ENCODE measurements around the gene RARRES2. TPM values are rescaled to one million over a fixed set of nuclear protein-coding genes. Genes with fewer than 3 reads are reported as not detected.

RARRES2 gene
- polyA plus RNA-seq, 1 donor (not counting 4 experiments of a cell fraction or from before 2014, with no cell fraction given), result not detected

DNA sequence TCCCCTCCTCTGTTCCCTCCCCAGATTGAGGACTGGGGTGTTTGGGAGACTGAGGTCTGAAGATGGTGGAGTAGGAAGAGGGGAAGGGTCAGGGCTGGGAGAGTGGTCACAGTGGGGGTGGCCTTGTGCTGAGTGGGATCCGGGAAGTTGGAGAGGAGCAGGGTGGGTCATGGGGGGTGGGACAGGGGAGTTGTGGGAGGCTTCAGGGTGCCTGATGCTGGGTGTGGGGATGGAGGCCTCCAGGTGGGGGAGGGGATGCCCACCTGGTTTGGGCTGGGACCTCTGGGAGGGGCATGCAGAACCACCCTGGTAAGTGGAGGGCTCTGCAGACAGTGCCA, 40.3 kb upstream of the RARRES2 start:
- DNase-seq (ENCODE audit: low read depth, low spot score) (no peak), FAIRE-seq (no peak)
- Histone ChIP-seq H3K9ac (ENCODE audit: control insufficient read depth, extremely low read depth, insufficient read depth, low read length) (no peak overlapping the region), H3K9me1 (ENCODE audit: control insufficient read depth, extremely low read depth, insufficient read depth, low read length) (no peaks in the 10 kb centered on the region), H3K36me3 (ENCODE audit: control insufficient read depth in 2 of 2, extremely low read depth in 1 of 2, insufficient read depth in 2 of 2, low read length in 2 of 2) (no peaks in the 10 kb centered on the region), H3K9me3 (ENCODE audit: control insufficient read depth, low read depth, low read length) (no peaks in the 10 kb centered on the region), H3K4me2 (ENCODE audit: control insufficient read depth, extremely low read depth, insufficient read depth, low read depth, low read length) (peak overlapping the region; percentile 22), H3K79me2 (ENCODE audit: control insufficient read depth, insufficient read depth, low read length) (peaks cover 5% of the 10 kb centered on the region), H3K27me3 (ENCODE audit: control insufficient read depth, extremely low read depth, insufficient read depth, low read length) (no peaks in the 10 kb centered on the region), H2AFZ (ENCODE audit: control insufficient read depth, low read length) (no peak overlapping the region), H4K20me1 (ENCODE audit: control insufficient read depth, extremely low read depth, insufficient read depth, low read length) (no peaks in the 10 kb centered on the region), H3K27ac (ENCODE audit: control insufficient read depth, insufficient read depth, low read length) (no peak overlapping the region), H3K4me3 (ENCODE audit: control insufficient read depth in 2 of 3, extremely low read depth in 1 of 3, insufficient read depth in 2 of 3, low read depth in 1 of 3, low read length in 3 of 3) (no peak overlapping the region), H3K4me1 (ENCODE audit: control insufficient read depth, extremely low read depth, insufficient read depth, low read length) (peaks cover 22% of the 10 kb centered on the region)
- dilution Hi-C loops (cut with MboI; ENCODE audit: extremely low pct_ligation_motif_present, low sequenced_read_pairs), result no loop called here
- TF ChIP-seq, protein P1, sequence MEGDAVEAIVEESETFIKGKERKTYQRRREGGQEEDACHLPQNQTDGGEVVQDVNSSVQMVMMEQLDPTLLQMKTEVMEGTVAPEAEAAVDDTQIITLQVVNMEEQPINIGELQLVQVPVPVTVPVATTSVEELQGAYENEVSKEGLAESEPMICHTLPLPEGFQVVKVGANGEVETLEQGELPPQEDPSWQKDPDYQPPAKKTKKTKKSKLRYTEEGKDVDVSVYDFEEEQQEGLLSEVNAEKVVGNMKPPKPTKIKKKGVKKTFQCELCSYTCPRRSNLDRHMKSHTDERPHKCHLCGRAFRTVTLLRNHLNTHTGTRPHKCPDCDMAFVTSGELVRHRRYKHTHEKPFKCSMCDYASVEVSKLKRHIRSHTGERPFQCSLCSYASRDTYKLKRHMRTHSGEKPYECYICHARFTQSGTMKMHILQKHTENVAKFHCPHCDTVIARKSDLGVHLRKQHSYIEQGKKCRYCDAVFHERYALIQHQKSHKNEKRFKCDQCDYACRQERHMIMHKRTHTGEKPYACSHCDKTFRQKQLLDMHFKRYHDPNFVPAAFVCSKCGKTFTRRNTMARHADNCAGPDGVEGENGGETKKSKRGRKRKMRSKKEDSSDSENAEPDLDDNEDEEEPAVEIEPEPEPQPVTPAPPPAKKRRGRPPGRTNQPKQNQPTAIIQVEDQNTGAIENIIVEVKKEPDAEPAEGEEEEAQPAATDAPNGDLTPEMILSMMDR (optimal IDR thresholded peaks at IDR 0.05 in 1 of 3, IDR thresholded peaks at IDR 0.05 in 1 of 3, conservative IDR thresholded peaks at IDR 0.05 in 1 of 3; ENCODE audit: extremely low read depth in 1 of 3, insufficient read depth in 2 of 3, low read length in 3 of 3), result no peak
- no peak for TF ChIP-seq EZH2 (IDR thresholded peaks at IDR 0.05; ENCODE audit: low read length)

DNA sequence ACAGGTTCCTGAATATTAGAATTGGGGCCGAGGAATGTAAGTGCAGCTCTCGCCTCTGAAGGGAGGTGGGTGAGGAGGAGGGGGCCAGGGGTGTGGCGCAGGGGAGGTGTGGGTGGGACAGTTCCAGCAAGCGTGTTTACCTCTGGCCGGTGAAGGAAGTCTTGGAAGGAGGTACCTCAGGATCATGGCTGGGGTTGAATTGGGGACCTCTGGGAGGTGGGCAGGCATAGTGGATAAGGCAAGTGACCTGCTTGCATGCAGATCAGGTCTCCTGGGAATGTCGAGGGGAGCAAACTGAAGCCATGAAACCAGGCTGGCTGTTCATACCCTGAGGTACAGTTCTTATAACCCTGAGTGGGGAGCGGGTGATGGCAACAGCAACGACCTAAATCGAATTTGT, 39.7 kb upstream of the RARRES2 start:
- no peak for TF ChIP-seq EZH2 (IDR thresholded peaks at IDR 0.05; ENCODE audit: low read length)
- TF ChIP-seq, protein P1 (optimal IDR thresholded peaks at IDR 0.05 in 1 of 3, IDR thresholded peaks at IDR 0.05 in 1 of 3, conservative IDR thresholded peaks at IDR 0.05 in 1 of 3; ENCODE audit: extremely low read depth in 1 of 3, insufficient read depth in 2 of 3, low read length in 3 of 3), result no peak
- Histone ChIP-seq H3K4me3 (ENCODE audit: control insufficient read depth in 2 of 3, extremely low read depth in 1 of 3, insufficient read depth in 2 of 3, low read depth in 1 of 3, low read length in 3 of 3) (no peak overlapping the region), H3K9ac (ENCODE audit: control insufficient read depth, extremely low read depth, insufficient read depth, low read length) (no peak overlapping the region), H3K9me1 (ENCODE audit: control insufficient read depth, extremely low read depth, insufficient read depth, low read length) (no peaks in the 10 kb centered on the region), H3K79me2 (ENCODE audit: control insufficient read depth, insufficient read depth, low read length) (peaks cover 5% of the 10 kb centered on the region), H3K4me1 (ENCODE audit: control insufficient read depth, extremely low read depth, insufficient read depth, low read length) (peaks cover 22% of the 10 kb centered on the region), H3K27ac (ENCODE audit: control insufficient read depth, insufficient read depth, low read length) (no peak overlapping the region), H3K27me3 (ENCODE audit: control insufficient read depth, extremely low read depth, insufficient read depth, low read length) (no peaks in the 10 kb centered on the region), H2AFZ (ENCODE audit: control insufficient read depth, low read length) (no peak overlapping the region), H3K36me3 (ENCODE audit: control insufficient read depth in 2 of 2, extremely low read depth in 1 of 2, insufficient read depth in 2 of 2, low read length in 2 of 2) (no peaks in the 10 kb centered on the region), H3K4me2 (ENCODE audit: control insufficient read depth, extremely low read depth, insufficient read depth, low read depth, low read length) (peak overlapping the region; percentile 6), H4K20me1 (ENCODE audit: control insufficient read depth, extremely low read depth, insufficient read depth, low read length) (no peaks in the 10 kb centered on the region), H3K9me3 (ENCODE audit: control insufficient read depth, low read depth, low read length) (no peaks in the 10 kb centered on the region)
- FAIRE-seq, result no peak
- dilution Hi-C loops (cut with MboI; ENCODE audit: extremely low pct_ligation_motif_present, low sequenced_read_pairs), result no loop called here
- no peak for DNase-seq (ENCODE audit: low read depth, low spot score)
